Omental fat pad (tissue), 4 donors: ENCODE data around the gene DENND5B. TPM values are rescaled to one million over a fixed set of nuclear protein-coding genes. Genes with fewer than 3 reads are reported as not detected.
"Not testable (repeated sequence)": the region's sequence is repeated elsewhere in the genome, so short reads cannot be mapped to it uniquely, and the experiment has no call there.

ENCODE experiments used
- ATAC-seq: fragments of 150-250 bp; one replicate; pipeline ENCODE4 v1.9.1; 2016; ENCODE audit warnings: mild to moderate bottlenecking, moderate library complexity; ENCODE audit not compliant: low FRiP score
- DNase-seq: peaks from one replicate; pipeline ENCODE4 v3.0.0-alpha.2; 2019; ENCODE audit warnings: low spot score
- CTCF ChIP-seq, 3 donors: fragments of 450-650 bp; IDR thresholded peaks; one replicate each; pipeline ENCODE4 v1.5.1; 2016 to 2017; ENCODE audit warnings: antibody characterized with exemption in 3 of 3, mild to moderate bottlenecking in 3 of 3, moderate library complexity in 2 of 3
- total RNA-seq, 4 donors: library from RNA; depleted of rRNA; stranded (reverse); fragments of >200 nt; gene quantifications; one replicate each; pipeline ENCODE4 v1.1.0, GENCODE V29; 2016

DENND5B gene
- total RNA-seq, 4 donors from 2014 or later = 9.1 to 17.1 (median 15.8) TPM

DNA sequence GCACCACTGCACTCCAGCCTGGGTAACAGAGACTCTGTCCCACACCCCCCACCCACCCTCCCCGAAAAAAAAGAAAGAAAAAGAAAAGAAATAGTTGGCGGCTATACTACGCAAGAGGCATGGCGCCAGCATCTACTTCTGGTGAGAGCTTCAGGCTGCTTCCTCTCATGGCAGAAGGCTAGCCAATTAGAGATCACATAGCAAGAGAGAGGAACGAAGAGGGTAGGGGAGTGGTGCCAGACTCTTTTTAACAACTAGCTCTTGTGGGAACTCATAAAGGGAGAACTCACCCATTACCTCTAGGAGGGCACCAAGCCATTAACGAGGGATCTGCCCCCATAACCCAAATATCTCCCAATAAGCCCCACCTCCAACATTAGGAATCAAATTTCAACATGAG is 6.2 kb downstream of the DENND5B start:
- no peak for TF ChIP-seq CTCF (IDR thresholded peaks at IDR 0.05)
- DNase-seq (no peak), ATAC-seq (no peak)

GRCh38 chr12:31583878-31584277 is 7.1 kb downstream of the DENND5B start:
- ATAC-seq (no peak), DNase-seq (no peak)
- TF ChIP-seq CTCF (IDR thresholded peaks at IDR 0.05) = no peak

- no peak for TF ChIP-seq CTCF (IDR thresholded peaks at IDR 0.05)
Measured at GRCh38 chr12:31582155-31582554, 8.8 kb downstream of the DENND5B start.

GRCh38 chr12:31578632-31579031 is 12.3 kb downstream of the DENND5B start:
- no peak for ATAC-seq
- no peak for DNase-seq
- no peak for TF ChIP-seq CTCF (IDR thresholded peaks at IDR 0.05)

More at GRCh38 chr12:31582155-31582554, 8.8 kb downstream of the DENND5B start:
- no peak for DNase-seq
- no peak for ATAC-seq

- ATAC-seq (no peak), DNase-seq (no peak)
- TF ChIP-seq CTCF (IDR thresholded peaks at IDR 0.05) = no peak
Measured at GRCh38 chr12:31574803-31575575, 15.9 kb downstream of the DENND5B start.

DNA sequence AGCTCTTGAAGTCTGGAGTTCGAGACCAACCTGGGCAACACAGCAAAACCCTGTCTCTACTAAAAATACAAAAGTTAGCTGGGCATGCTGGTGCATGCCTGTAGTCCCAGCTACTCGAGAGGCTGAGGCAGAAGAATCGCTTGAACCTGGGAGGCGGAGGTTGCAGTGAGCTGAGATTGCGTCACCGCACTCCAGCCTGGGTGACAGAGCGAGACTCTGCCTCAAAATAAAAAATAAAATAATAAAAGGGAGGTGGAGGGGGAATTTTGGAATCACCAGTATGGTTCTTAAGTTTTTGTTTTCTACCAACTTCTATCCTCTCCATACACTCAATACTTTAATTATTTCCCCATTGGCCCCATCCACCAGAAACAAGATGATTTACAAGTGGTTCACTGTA is 16.6 kb downstream of the DENND5B start:
- not testable (repeated sequence) for ATAC-seq, DNase-seq

DNA sequence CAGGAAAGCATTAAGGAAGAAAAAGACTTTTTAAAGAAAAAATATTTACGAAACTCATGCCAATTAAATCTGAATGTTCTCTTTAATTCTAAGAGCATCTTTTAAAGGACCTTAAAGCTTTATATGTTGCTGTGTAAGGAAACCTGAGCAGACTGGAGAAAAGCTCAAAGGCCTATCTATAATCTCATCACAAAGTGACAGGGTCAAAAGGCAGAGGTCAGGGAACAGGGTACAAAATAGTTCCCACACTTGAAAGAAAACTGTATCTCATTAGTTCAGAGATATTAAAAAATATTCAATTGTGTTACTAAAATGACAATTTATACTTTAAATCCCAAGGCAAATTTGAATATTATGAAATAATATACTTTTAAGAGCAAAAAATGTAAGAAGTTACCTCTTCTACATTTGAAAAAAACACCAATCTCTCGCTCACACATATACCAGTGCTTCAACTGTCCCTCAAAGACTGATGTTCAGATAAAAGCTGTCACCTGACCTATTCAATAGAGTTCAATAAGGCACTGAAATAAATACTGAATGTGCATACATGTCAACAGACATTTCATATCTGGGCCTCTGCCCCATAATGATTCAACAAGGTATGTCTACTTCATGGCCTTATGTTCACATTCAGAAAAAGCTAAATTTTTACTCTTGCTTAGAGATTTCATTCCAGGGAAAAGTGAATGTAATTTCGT is 17.9 kb downstream of the DENND5B start:
- no peak for TF ChIP-seq CTCF (IDR thresholded peaks at IDR 0.05)
- ATAC-seq (no peak), DNase-seq (no peak)
